Muscle of leg (tissue), 11 donors: Measurements from ENCODE around the gene BANP. TPM values are rescaled to one million over a fixed set of nuclear protein-coding genes. Genes with fewer than 3 reads are reported as not detected.
A peak's percentile ranks its signal among the peaks of the same experiment; 100 is the strongest.
"Not testable (repeated sequence)": the region's sequence is repeated elsewhere in the genome, so short reads cannot be mapped to it uniquely, and the experiment has no call there.

Experiments
- DNase-seq: peaks from one replicate; pipeline ENCODE4 v3.0.0; 2013
- H3K27ac ChIP-seq: one replicate; pipeline ENCODE4 v1.5.1; 2013; ENCODE audit warnings: mild to moderate bottlenecking, low read length, control low read depth
- H3K27me3 ChIP-seq: one replicate; pipeline ENCODE4 v1.6.1; 2013; ENCODE audit warnings: low read length; ENCODE audit not compliant: control insufficient read depth, insufficient read depth
- H3K36me3 ChIP-seq: one replicate; pipeline ENCODE4 v1.6.1; 2013; ENCODE audit warnings: low read length; ENCODE audit not compliant: control insufficient read depth, insufficient read depth
- H3K4me1 ChIP-seq: one replicate; pipeline ENCODE4 v1.6.1; 2013; ENCODE audit warnings: low read length; ENCODE audit not compliant: control insufficient read depth, insufficient read depth
- H3K4me3 ChIP-seq: one replicate; pipeline ENCODE4 v1.5.1; 2013; ENCODE audit warnings: low read length, control low read depth
- H3K9me3 ChIP-seq: replicated peaks from 2 replicates; pipeline ENCODE4 v1.6.1; 2013; ENCODE audit warnings: low read depth, low read length; ENCODE audit not compliant: control insufficient read depth
- WGBS: methylation state at CpG from one replicate; pipeline ENCODE4 v1.1.5; 2013; ENCODE audit warnings: missing lambda C conversion rate; ENCODE audit not compliant: insufficient coverage; 5-methylcytosine and 5-hydroxymethylcytosine counted together
- polyA plus RNA-seq, 8 donors: library from polyadenylated mRNA; unstranded; fragments of 120-200 nt; gene quantifications; one replicate each; pipeline versions ENCODE4 v1.2.1 to v1.2.3, GENCODE V29; 2013; ENCODE audit warnings: inconsistent platforms in 1 of 8, low replicate concordance in 1 of 8; ENCODE audit not compliant: insufficient read length in 8 of 8, insufficient read depth in 1 of 8
- total RNA-seq: library from RNA; stranded (reverse); fragments of 120-200 nt; gene quantifications from one replicate; pipeline ENCODE4 v1.2.4, GENCODE V29; 2013

Gene BANP
- total and polyA plus RNA-seq, 9 donors, result 11.2 to 18.9 (median 15.1) TPM

GRCh38 chr16:87926246-87927194, 24.7 kb upstream of the BANP start:
- no peak for DNase-seq
- H3K4me1 ChIP-seq, result no peaks in the 10 kb centered on the region
- H3K9me3 ChIP-seq, result no peaks in the 10 kb centered on the region
- peaks cover 26% of the 10 kb centered on the region for H3K27me3 ChIP-seq
- H3K27ac ChIP-seq, result no peak overlapping the region
- 72% methylated on average over 30 of the region's 44 CpGs for WGBS
- no peaks in the 10 kb centered on the region for H3K36me3 ChIP-seq
- H3K4me3 ChIP-seq, result no peak overlapping the region

GRCh38 chr16:87927195-87927562, 24.1 kb upstream of the BANP start:
- H3K4me1 ChIP-seq, result no peaks in the 10 kb centered on the region
- H3K27me3 ChIP-seq, result peaks cover 29% of the 10 kb centered on the region
- WGBS, result no CpG with 5 or more reads among the region's 4 CpGs

GRCh38 chr16:87929986-87930385, 21.2 kb upstream of the BANP start:
- Histone ChIP-seq H3K4me1 (no peaks in the 10 kb centered on the region), H3K27ac (no peak overlapping the region), H3K9me3 (no peaks in the 10 kb centered on the region), H3K36me3 (no peaks in the 10 kb centered on the region), H3K27me3 (peaks cover 20% of the 10 kb centered on the region), H3K4me3 (no peak overlapping the region)
- no peak for DNase-seq
- WGBS, result 19% methylated on average over 4 of the region's 7 CpGs

More at GRCh38 chr16:87927195-87927562, 24.1 kb upstream of the BANP start:
- Histone ChIP-seq H3K36me3 (no peaks in the 10 kb centered on the region), H3K9me3 (no peaks in the 10 kb centered on the region), H3K27ac (no peak overlapping the region), H3K4me3 (no peak overlapping the region)
- DNase-seq, result no peak

- no peak overlapping the region for H3K27ac ChIP-seq
- WGBS, result 30% methylated on average over 9 of the region's 11 CpGs
- H3K27me3 ChIP-seq, result peaks cover 20% of the 10 kb centered on the region
- H3K9me3 ChIP-seq, result no peaks in the 10 kb centered on the region
- H3K36me3 ChIP-seq, result no peaks in the 10 kb centered on the region
- DNase-seq, result peak; percentile 28
- H3K4me1 ChIP-seq, result no peaks in the 10 kb centered on the region
- H3K4me3 ChIP-seq, result no peak overlapping the region
Observed at GRCh38 chr16:87930456-87930855, 20.8 kb upstream of the BANP start.

- Histone ChIP-seq H3K27ac (no peak overlapping the region), H3K4me3 (no peak overlapping the region), H3K36me3 (no peaks in the 10 kb centered on the region), H3K27me3 (peaks cover 15% of the 10 kb centered on the region), H3K9me3 (no peaks in the 10 kb centered on the region), H3K4me1 (no peaks in the 10 kb centered on the region)
- no peak for DNase-seq
- WGBS, result 71% methylated on average over 17 of the region's 17 CpGs
Observed at GRCh38 chr16:87931504-87931903, 19.7 kb upstream of the BANP start.

- not testable (repeated sequence) for H3K9me3 ChIP-seq
Observed at GRCh38 chr16:87932475-87933139, 18.6 kb upstream of the BANP start.

GRCh38 chr16:87933140-87933495, 18.1 kb upstream of the BANP start:
- H3K27ac ChIP-seq, result no peak overlapping the region
- 79% methylated on average over 3 of the region's 3 CpGs for WGBS

More at GRCh38 chr16:87932475-87933139, 18.6 kb upstream of the BANP start:
- not testable (repeated sequence) for H3K4me3 ChIP-seq, DNase-seq, H3K27me3 ChIP-seq, H3K27ac ChIP-seq, H3K4me1 ChIP-seq, H3K36me3 ChIP-seq
- 95% methylated on average over 11 of the region's 17 CpGs for WGBS

GRCh38 chr16:87934752-87935425, 16.3 kb upstream of the BANP start:
- 80% methylated on average over 15 of the region's 19 CpGs for WGBS
- H3K36me3 ChIP-seq, DNase-seq: not testable (repeated sequence)

More at GRCh38 chr16:87933140-87933495, 18.1 kb upstream of the BANP start:
- Histone ChIP-seq H3K36me3 (no peaks in the 10 kb centered on the region), H3K27me3 (peaks cover 7% of the 10 kb centered on the region), H3K4me3 (no peak overlapping the region), H3K9me3 (no peaks in the 10 kb centered on the region), H3K4me1 (no peaks in the 10 kb centered on the region)
- DNase-seq, result no peak

GRCh38 chr16:87936016-87936374, 15.2 kb upstream of the BANP start:
- not testable (repeated sequence) for H3K4me3 ChIP-seq, H3K27me3 ChIP-seq, DNase-seq, H3K36me3 ChIP-seq, H3K9me3 ChIP-seq, H3K4me1 ChIP-seq, H3K27ac ChIP-seq
- WGBS, result 86% methylated on average over 5 of the region's 14 CpGs

More at GRCh38 chr16:87934752-87935425, 16.3 kb upstream of the BANP start:
- not testable (repeated sequence) for H3K27me3 ChIP-seq, H3K4me1 ChIP-seq, H3K9me3 ChIP-seq, H3K27ac ChIP-seq, H3K4me3 ChIP-seq
